ENCODE data around the gene TENM4. TPM values are rescaled to one million over a fixed set of nuclear protein-coding genes. Genes with fewer than 3 reads are reported as not detected.

Gene TENM4
- total and polyA plus RNA-seq, 2 of the 13 experiments (the other 11 are each of a cell fraction or from before 2014, with no cell fraction given): not detected

- TF ChIP-seq, protein P1, sequence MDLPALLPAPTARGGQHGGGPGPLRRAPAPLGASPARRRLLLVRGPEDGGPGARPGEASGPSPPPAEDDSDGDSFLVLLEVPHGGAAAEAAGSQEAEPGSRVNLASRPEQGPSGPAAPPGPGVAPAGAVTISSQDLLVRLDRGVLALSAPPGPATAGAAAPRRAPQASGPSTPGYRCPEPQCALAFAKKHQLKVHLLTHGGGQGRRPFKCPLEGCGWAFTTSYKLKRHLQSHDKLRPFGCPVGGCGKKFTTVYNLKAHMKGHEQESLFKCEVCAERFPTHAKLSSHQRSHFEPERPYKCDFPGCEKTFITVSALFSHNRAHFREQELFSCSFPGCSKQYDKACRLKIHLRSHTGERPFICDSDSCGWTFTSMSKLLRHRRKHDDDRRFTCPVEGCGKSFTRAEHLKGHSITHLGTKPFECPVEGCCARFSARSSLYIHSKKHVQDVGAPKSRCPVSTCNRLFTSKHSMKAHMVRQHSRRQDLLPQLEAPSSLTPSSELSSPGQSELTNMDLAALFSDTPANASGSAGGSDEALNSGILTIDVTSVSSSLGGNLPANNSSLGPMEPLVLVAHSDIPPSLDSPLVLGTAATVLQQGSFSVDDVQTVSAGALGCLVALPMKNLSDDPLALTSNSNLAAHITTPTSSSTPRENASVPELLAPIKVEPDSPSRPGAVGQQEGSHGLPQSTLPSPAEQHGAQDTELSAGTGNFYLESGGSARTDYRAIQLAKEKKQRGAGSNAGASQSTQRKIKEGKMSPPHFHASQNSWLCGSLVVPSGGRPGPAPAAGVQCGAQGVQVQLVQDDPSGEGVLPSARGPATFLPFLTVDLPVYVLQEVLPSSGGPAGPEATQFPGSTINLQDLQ (CRISPR knock-in tag; IDR thresholded peaks at IDR 0.05): no peak
- no peak for TF ChIP-seq ZNF12 (CRISPR knock-in tag; IDR thresholded peaks at IDR 0.05)
Observed at GRCh38 chr11:79290761-79291160, 150.1 kb downstream of the TENM4 start (continued).

- Histone ChIP-seq H3K4me3 (replicated peaks in 1 of 3; ENCODE audit: insufficient read depth in 1 of 3, low read depth in 2 of 3, low read length in 3 of 3) (no peak overlapping the region), H3K4me1 (ENCODE audit: insufficient read depth, low read length) (no peaks in the 10 kb centered on the region), H2AFZ (ENCODE audit: low read length) (no peak overlapping the region), H3K27me3 (ENCODE audit: control insufficient read depth in 1 of 2, insufficient read depth in 2 of 2, low read length in 2 of 2) (no peaks in the 10 kb centered on the region), H3K79me2 (ENCODE audit: insufficient read depth, low read length) (no peaks in the 10 kb centered on the region), H3K9me3 (ENCODE audit: low read length) (no peaks in the 10 kb centered on the region), H4K20me1 (ENCODE audit: insufficient read depth, low read length) (no peaks in the 10 kb centered on the region), H3K9ac (ENCODE audit: insufficient read depth, low read depth, low read length) (no peak overlapping the region), H3K27ac (ENCODE audit: extremely low read length, insufficient read depth, low read length) (no peak overlapping the region), H3K4me2 (ENCODE audit: low read depth, low read length) (no peak overlapping the region), H3K36me3 (replicated peaks in 1 of 2; ENCODE audit: control insufficient read depth in 1 of 2, insufficient read depth in 2 of 2, low read length in 2 of 2) (no peaks in the 10 kb centered on the region)
- POLR2A ChIA-PET: no interaction called here
- FAIRE-seq: no peak
- no peak for ATAC-seq
- CTCF ChIA-PET (ENCODE audit: low intra/inter-chr PET ratio, low total read pairs): no interaction called here
- no peak for DNase-seq (ENCODE audit: low spot score)
- BruUV-seq (replicated peaks): no TSS peak
- no peak for TF ChIP-seq ERF (CRISPR knock-in tag; IDR thresholded peaks at IDR 0.05)
- TF ChIP-seq ARHGAP35 (CRISPR knock-in tag; IDR thresholded peaks at IDR 0.05; ENCODE audit: borderline replicate concordance): no peak
- no peak for TF ChIP-seq KLF9 (CRISPR knock-in tag; IDR thresholded peaks at IDR 0.05; ENCODE audit: low read depth)
- TF ChIP-seq SP2 (CRISPR knock-in tag; IDR thresholded peaks at IDR 0.05): no peak
- no peak for TF ChIP-seq ZEB1 (IDR thresholded peaks at IDR 0.05; ENCODE audit: insufficient replicate concordance, low read depth)
- intact Hi-C loops (cut with micrococcal nuclease; ENCODE audit: unreplicated experiment) (no loop called here), in situ Hi-C loops (cut with HindIII; ENCODE audit: extremely low pct_ligation_motif_present, low pct_unique_long_range_greater_than_20kb) (no loop called here)
Observed at GRCh38 chr11:79287952-79288351, 152.9 kb downstream of the TENM4 start.

Measured in HepG2 (cell line).